Glutamatergic neuron (in vitro differentiated cells): ENCODE data around the gene NLK. TPM values are rescaled to one million over a fixed set of nuclear protein-coding genes. Genes with fewer than 3 reads are reported as not detected.
"Not testable (repeated sequence)": the region's sequence is repeated elsewhere in the genome, so short reads cannot be mapped to it uniquely, and the experiment has no call there.

Experiments
- DNase-seq: peaks from one replicate; pipeline ENCODE4 v3.0.0; 2022
- H3K27ac Mint-ChIP-seq: one replicate; pipeline ENCODE4 v1.8.0; 2020; ENCODE audit warnings: mild to moderate bottlenecking, mixed read lengths, inconsistent platforms; ENCODE audit not compliant: unreplicated experiment
- H3K27me3 Mint-ChIP-seq: one replicate; pipeline ENCODE4 v1.8.0; 2020; ENCODE audit warnings: mild to moderate bottlenecking, moderate library complexity, mixed read lengths, inconsistent platforms; ENCODE audit not compliant: unreplicated experiment
- H3K36me3 Mint-ChIP-seq: one replicate; pipeline ENCODE4 v1.8.0; 2020; ENCODE audit warnings: mild to moderate bottlenecking, mixed read lengths, inconsistent platforms; ENCODE audit not compliant: unreplicated experiment
- H3K4me1 Mint-ChIP-seq: one replicate; pipeline ENCODE4 v1.8.0; 2020; ENCODE audit warnings: mild to moderate bottlenecking, low read depth, mixed read lengths, inconsistent platforms; ENCODE audit not compliant: unreplicated experiment
- H3K4me3 Mint-ChIP-seq: one replicate; pipeline ENCODE4 v1.8.0; 2020; ENCODE audit warnings: mild to moderate bottlenecking, mixed read lengths, inconsistent platforms; ENCODE audit not compliant: unreplicated experiment
- H3K9me3 Mint-ChIP-seq: one replicate; pipeline ENCODE4 v1.8.0; 2020; ENCODE audit warnings: mild to moderate bottlenecking, moderate library complexity, mixed read lengths, inconsistent platforms; ENCODE audit not compliant: unreplicated experiment
- total RNA-seq: library from RNA; stranded (reverse); fragmentation: NEBNext Ultra II Directional; extraction: Animal tissue kit (Norgen Biotek cat#: 25700); gene quantifications from one replicate; pipeline ENCODE4 v1.2.1, GENCODE V29; 2021; ENCODE audit not compliant: unreplicated experiment
- TF ChIP-seq, protein P1 (sequence below): fragments of 200-600 bp; sonication (generic); IDR thresholded peaks from one replicate; pipeline ENCODE4 v1.5.0; 2021; ENCODE audit not compliant: partially characterized antibody, unreplicated experiment

The NLK gene
- total RNA-seq, 1 donor from 2014 or later = 33.8 TPM

DNA sequence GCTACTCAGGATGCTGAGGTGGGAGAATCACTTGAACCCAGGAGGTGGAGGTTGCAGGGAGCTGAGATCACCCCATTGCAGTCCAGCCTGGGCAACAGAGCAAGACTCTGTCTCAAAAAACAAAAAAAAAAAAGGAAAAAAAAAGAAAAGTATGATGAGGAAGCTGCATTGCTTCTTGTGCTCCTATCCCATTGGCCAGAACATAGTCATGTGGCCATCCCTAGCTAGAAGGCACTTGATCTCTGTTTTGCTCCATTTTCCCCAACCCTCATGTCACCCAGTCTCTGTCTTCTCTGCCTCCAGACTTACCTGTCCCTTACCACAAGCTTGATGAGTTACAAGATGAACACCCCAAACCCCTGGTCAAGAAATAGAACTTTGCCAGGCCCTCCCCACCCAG, 163.8 kb downstream of the NLK start:
- TF ChIP-seq, protein P1, sequence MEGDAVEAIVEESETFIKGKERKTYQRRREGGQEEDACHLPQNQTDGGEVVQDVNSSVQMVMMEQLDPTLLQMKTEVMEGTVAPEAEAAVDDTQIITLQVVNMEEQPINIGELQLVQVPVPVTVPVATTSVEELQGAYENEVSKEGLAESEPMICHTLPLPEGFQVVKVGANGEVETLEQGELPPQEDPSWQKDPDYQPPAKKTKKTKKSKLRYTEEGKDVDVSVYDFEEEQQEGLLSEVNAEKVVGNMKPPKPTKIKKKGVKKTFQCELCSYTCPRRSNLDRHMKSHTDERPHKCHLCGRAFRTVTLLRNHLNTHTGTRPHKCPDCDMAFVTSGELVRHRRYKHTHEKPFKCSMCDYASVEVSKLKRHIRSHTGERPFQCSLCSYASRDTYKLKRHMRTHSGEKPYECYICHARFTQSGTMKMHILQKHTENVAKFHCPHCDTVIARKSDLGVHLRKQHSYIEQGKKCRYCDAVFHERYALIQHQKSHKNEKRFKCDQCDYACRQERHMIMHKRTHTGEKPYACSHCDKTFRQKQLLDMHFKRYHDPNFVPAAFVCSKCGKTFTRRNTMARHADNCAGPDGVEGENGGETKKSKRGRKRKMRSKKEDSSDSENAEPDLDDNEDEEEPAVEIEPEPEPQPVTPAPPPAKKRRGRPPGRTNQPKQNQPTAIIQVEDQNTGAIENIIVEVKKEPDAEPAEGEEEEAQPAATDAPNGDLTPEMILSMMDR = no peak
- Mint-ChIP-seq H3K4me3 (no peak overlapping the region), H3K9me3 (peaks cover 2% of the 10 kb centered on the region), H3K4me1 (no peaks in the 10 kb centered on the region), H3K36me3 (peaks cover 5% of the 10 kb centered on the region), H3K27ac (no peak overlapping the region), H3K27me3 (peaks cover 2% of the 10 kb centered on the region)
- DNase-seq = no peak

DNA sequence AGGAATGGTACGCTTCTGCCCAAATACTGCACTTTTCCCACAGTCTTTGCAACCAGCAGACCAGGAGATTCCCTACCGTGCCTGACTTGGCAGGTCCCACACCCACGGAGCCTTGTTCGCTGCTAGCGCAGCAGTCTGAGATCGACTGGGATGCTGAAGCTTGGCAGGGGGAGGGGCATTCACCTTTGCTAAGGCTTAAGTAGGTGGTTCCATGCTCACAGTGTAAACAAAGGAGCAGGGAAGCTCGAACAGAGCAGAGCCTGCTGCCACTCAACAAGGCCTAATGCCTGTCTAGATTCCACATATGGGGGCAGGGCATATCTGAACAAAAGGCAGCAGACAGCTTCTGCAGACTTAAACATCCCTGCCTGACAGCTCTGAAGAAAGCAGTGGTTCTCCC, 169.3 kb downstream of the NLK start:
- H3K27me3 Mint-ChIP-seq = no peaks in the 10 kb centered on the region
- H3K27ac Mint-ChIP-seq = no peak overlapping the region
- peaks cover 15% of the 10 kb centered on the region for H3K36me3 Mint-ChIP-seq
- TF ChIP-seq, protein P1 = no peak
- H3K4me1 Mint-ChIP-seq = no peaks in the 10 kb centered on the region
- H3K4me3 Mint-ChIP-seq = no peak overlapping the region
- no peak for DNase-seq
- peaks cover 6% of the 10 kb centered on the region for H3K9me3 Mint-ChIP-seq

DNA sequence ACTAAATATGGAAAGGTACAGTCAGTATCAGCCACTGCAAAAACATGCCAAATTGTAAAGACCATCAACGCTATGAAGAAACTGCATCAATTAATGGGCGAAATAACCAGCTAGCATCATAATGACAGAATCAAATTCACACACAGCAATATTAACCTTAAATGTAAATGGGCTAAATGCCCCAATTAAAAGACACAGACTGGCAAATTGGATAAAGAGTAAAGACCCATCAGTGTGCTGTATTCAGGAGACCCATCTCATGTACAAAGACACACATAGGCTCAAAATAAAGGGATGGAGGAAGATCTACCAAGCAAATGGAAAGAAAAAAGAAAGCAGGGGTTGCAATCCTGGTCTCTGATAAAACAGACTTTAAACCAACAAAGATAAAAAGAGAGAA, 171.1 kb downstream of the NLK start:
- not testable (repeated sequence) for H3K27me3 Mint-ChIP-seq, H3K4me3 Mint-ChIP-seq

DNA sequence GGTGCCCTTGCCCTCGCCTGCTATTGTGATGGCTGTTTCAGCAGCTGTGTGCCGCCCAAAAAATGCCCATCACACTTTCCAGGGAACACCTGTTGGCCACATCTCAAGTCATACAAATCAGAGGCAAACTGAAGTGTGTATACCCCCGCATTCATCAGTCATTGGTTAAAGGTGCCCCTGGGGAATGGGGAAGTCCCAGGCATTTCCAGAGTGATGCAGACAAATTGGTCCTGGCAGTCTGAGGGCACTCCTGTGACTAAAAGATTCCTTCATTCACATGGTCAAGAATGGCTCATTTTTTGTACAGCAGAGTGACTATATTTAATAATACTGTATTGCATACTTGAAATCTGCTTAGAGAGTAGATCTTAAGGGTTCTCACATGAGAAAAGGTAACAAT, 173.6 kb downstream of the NLK start:
- peaks cover 9% of the 10 kb centered on the region for H3K36me3 Mint-ChIP-seq
- H3K27ac Mint-ChIP-seq = no peak overlapping the region
- H3K9me3 Mint-ChIP-seq = peaks cover 4% of the 10 kb centered on the region
- H3K4me3 Mint-ChIP-seq = no peak overlapping the region
- H3K4me1 Mint-ChIP-seq = no peaks in the 10 kb centered on the region
- TF ChIP-seq, protein P1 = no peak
- no peaks in the 10 kb centered on the region for H3K27me3 Mint-ChIP-seq
- no peak for DNase-seq

More for the DNA sequence above, 171.1 kb downstream of the NLK start:
- peaks cover 15% of the 10 kb centered on the region for H3K36me3 Mint-ChIP-seq
- not testable (repeated sequence) for H3K27ac Mint-ChIP-seq, H3K9me3 Mint-ChIP-seq, DNase-seq, H3K4me1 Mint-ChIP-seq

DNA sequence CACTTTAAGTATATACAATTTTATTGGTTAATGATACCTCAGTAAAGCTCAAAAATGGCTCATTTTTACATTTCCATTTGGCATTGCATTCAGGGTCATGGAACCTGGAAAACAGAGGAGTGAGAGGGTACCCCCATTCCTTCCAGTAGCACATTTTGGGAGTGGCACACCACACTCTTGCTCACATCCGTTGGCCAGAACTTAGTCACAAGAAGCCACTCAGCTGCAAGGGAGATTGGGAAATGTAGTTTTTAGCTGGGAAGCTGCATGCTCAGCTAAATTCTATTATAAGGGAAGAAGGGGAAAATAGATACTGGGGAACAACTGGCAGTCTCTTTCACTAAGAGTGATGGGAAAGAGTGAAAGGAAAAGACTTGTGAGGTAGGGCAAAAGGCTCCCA, 174.1 kb downstream of the NLK start:
- Mint-ChIP-seq H3K4me3 (no peak overlapping the region), H3K27me3 (peaks cover 2% of the 10 kb centered on the region), H3K36me3 (peaks cover 9% of the 10 kb centered on the region), H3K27ac (no peak overlapping the region), H3K9me3 (peaks cover 4% of the 10 kb centered on the region), H3K4me1 (no peaks in the 10 kb centered on the region)
- TF ChIP-seq, protein P1 = no peak
- no peak for DNase-seq

DNA sequence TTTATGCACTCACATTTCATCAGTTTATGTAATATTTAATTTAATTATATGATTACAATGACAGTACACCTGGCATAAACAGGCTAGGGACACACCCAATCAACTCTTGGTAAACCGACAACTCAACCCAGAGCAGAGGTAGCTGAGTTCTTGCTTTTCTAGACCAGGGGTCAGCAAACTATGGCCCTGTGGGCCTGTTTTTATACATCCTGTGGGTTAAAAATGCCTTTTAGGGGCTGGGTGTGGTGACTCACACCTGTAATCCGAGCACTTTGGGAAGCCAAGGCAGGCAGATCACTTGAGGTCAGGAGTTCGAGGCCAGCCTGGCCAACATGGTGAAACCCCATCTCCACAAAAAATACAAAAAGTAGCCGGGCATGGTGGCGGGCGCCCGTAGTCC, 177.3 kb downstream of the NLK start:
- H3K27ac Mint-ChIP-seq = no peak overlapping the region
- TF ChIP-seq, protein P1 = no peak
- no peak for DNase-seq
- H3K27me3 Mint-ChIP-seq = peaks cover 2% of the 10 kb centered on the region
- peaks cover 9% of the 10 kb centered on the region for H3K9me3 Mint-ChIP-seq
- peaks cover 7% of the 10 kb centered on the region for H3K36me3 Mint-ChIP-seq
- no peak overlapping the region for H3K4me3 Mint-ChIP-seq
- H3K4me1 Mint-ChIP-seq = no peaks in the 10 kb centered on the region
